PC-3 (cell line): ENCODE data around the gene TPP2. TPM values are rescaled to one million over a fixed set of nuclear protein-coding genes. Genes with fewer than 3 reads are reported as not detected.

Source experiments
- ATAC-seq: fragments of 200-7000 bp; cut with Tn5 transposase; 2 replicates; pipeline ENCODE4 v1.9.1; 2020; ENCODE audit warnings: mild to moderate bottlenecking, moderate library complexity
- BruUV-seq: library from RNA; stranded (reverse); fragments of 400-500 nt; replicated peaks from 2 replicates; lab custom pipeline; 2021; lab: Mats Ljungman, UMichigan
- CTCF ChIA-PET: fragments of 300-600 bp; sonication (Branson Sonifier 250); formaldehyde crosslinking; loops from one replicate; lab custom pipeline; 2022; ENCODE audit warnings: antibody characterized with exemption; lab: Charles Lee
- POLR2A ChIA-PET: fragments of 300-600 bp; sonication (Branson Sonifier 250); formaldehyde crosslinking; loops from one replicate; lab custom pipeline; 2022; ENCODE audit warnings: antibody characterized with exemption; ENCODE audit not compliant: unreplicated experiment; lab: Charles Lee
- DNase-seq: peaks from one replicate; pipeline ENCODE4 v3.0.0-alpha.2; 2015
- H2AFZ ChIP-seq: fragments of 300-600 bp; sonication (generic); 2 replicates; pipeline ENCODE4 v1.6.0; 2016; ENCODE audit warnings: antibody characterized with exemption, low read length
- H3F3A ChIP-seq: fragments of 300-600 bp; sonication (generic); one replicate; pipeline ENCODE4 v1.6.0; 2017; ENCODE audit warnings: antibody characterized with exemption, low read length, control low read depth, mild to moderate bottlenecking; ENCODE audit not compliant: unreplicated experiment
- H3K27ac ChIP-seq: fragments of 300-600 bp; sonication (generic); 2 replicates; pipeline ENCODE4 v1.5.1; 2016; ENCODE audit warnings: mild to moderate bottlenecking, low read length
- H3K27me3 ChIP-seq: fragments of 300-600 bp; sonication (generic); 2 replicates; pipeline ENCODE4 v1.6.1; 2016; ENCODE audit warnings: low read length, mixed read lengths
- H3K36me3 ChIP-seq: fragments of 300-600 bp; sonication (generic); 2 replicates; pipeline ENCODE4 v1.6.1; 2016; ENCODE audit warnings: low read depth, mixed run types, low read length, mixed read lengths
- H3K4me1 ChIP-seq: fragments of 300-600 bp; sonication (generic); 2 replicates; pipeline ENCODE4 v1.5.1; 2016; ENCODE audit warnings: low read length; ENCODE audit not compliant: insufficient read depth
- H3K4me2 ChIP-seq: fragments of 300-600 bp; sonication (generic); 2 replicates; pipeline ENCODE4 v1.6.0; 2016; ENCODE audit warnings: low read length
- H3K4me3 ChIP-seq: fragments of 300-600 bp; sonication (generic); 2 replicates; pipeline ENCODE4 v1.5.1; 2016; ENCODE audit warnings: mild to moderate bottlenecking, low read length, mixed read lengths
- H3K79me2 ChIP-seq: fragments of 300-600 bp; sonication (generic); 2 replicates; pipeline ENCODE4 v1.6.1; 2017; ENCODE audit warnings: low read length, mixed read lengths
- H3K9ac ChIP-seq: fragments of 300-600 bp; sonication (generic); 2 replicates; pipeline ENCODE4 v1.6.0; 2016; ENCODE audit warnings: mild to moderate bottlenecking, low read length
- H3K9me2 ChIP-seq: fragments of 300-600 bp; sonication (generic); replicated peaks from 2 replicates; pipeline ENCODE4 v1.6.1; 2016; ENCODE audit warnings: mixed run types, low read length, mixed read lengths
- H3K9me3 ChIP-seq: fragments of 300-600 bp; sonication (generic); 2 replicates; pipeline ENCODE4 v1.6.1; 2016; ENCODE audit warnings: low read length, mixed read lengths
- H4K20me1 ChIP-seq: fragments of 300-600 bp; sonication (generic); 2 replicates; pipeline ENCODE4 v1.6.1; 2016; ENCODE audit warnings: low read length, mixed read lengths
- CTCF ChIP-seq: fragments of 300-600 bp; sonication (generic); conservative IDR thresholded peaks from 2 replicates; pipeline ENCODE4 v1.5.1; 2017; ENCODE audit warnings: antibody characterized with exemption, low read depth, mild to moderate bottlenecking, low read length
- EZH2 ChIP-seq: fragments of 300-600 bp; sonication (generic); IDR thresholded peaks from one replicate; pipeline ENCODE4 v1.6.1; 2017; ENCODE audit warnings: antibody characterized with exemption, mild to moderate bottlenecking, low read length; ENCODE audit not compliant: unreplicated experiment
- EZH2phosphoT487 ChIP-seq: fragments of 300-600 bp; sonication (generic); IDR thresholded peaks from 2 replicates; pipeline ENCODE4 v1.6.1; 2018; ENCODE audit warnings: mild to moderate bottlenecking, antibody characterized with exemption, low read length, borderline replicate concordance
- intact Hi-C: fragments of 100-400 bp; cut with micrococcal nuclease; formaldehyde crosslinking; loops from 2 replicates; pipeline ENCODE4 v1.9.0; 2023
- total RNA-seq: library from RNA; depleted of rRNA; stranded (reverse); fragments of >200 nt; gene quantifications from 2 replicates; pipeline ENCODE4 v1.2.3, GENCODE V29; 2014

Gene TPP2
- total RNA-seq, 1 experiment from 2014 or later, result 30.4 TPM

DNA sequence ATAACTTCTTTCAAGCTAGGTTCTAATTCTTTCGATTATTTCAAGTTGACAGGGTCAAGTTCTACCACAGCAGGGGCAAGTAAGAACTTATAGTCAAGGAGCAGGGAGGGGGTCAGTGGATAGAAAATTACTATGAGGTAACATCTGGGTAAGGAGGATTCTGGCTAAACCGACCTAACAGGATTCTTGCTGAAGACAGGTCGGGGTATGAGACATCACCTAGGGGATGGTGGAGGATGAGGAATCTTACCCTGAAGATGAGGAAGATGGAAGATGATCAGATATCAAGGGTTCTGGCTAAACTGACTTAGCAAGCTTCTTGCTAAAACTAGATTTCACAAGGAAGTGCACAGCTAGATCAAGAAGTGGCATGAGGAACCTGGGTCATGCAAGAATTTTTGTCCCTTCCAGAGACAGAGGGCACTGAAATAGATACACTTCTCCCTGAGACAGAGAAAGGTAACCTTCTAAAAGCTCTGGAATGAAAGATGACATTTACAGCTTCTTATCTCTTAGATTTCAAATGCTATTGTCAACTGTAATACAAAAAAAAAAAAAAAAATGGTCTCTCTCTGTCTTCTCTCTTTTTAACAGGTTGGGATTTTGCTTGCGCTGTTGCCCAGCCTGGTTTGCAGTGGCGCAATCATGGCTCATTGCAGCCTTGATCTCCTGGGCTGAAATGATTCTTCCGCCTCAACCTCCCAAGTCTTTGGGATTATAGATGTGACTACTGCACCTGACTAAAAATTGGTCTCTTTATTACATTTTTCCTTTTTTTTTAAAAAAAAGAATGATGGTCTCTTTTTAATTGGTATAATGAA is 107.7 kb downstream of the TPP2 start:
- ATAC-seq, result no peak
- DNase-seq, result peak; percentile 51
- H3K9me2 ChIP-seq, result no peaks in the 10 kb centered on the region
- H3K9me3 ChIP-seq, result no peaks in the 10 kb centered on the region
- no peaks in the 10 kb centered on the region for H4K20me1 ChIP-seq
- TF ChIP-seq EZH2phosphoT487, result no peak
- no peak for TF ChIP-seq EZH2
- TF ChIP-seq CTCF, result no peak
- H3K4me3 ChIP-seq, result no peak overlapping the region
- H3K4me2 ChIP-seq, result peak overlapping the region; percentile 39
- no TSS peak for BruUV-seq
- no peaks in the 10 kb centered on the region for H3F3A ChIP-seq
- H3K4me1 ChIP-seq, result peaks cover 44% of the 10 kb centered on the region
- no peak overlapping the region for H2AFZ ChIP-seq
- CTCF ChIA-PET, result no interaction called here
- no peaks in the 10 kb centered on the region for H3K36me3 ChIP-seq
- H3K9ac ChIP-seq, result no peak overlapping the region
- intact Hi-C loops, result loop anchor here (1.0 to 5.0 kb wide), 3 partner anchors 52 to 143 kb away; partner anchors contain the start of gene TPP2
- no peak overlapping the region for H3K27ac ChIP-seq
- POLR2A ChIA-PET, result interaction anchor here (0.7 kb wide), 2 partner anchors 30 to 1308 kb away, joined by 7 read pairs; no protein-coding TSS in a partner anchor
- H3K79me2 ChIP-seq, result no peaks in the 10 kb centered on the region
- no peaks in the 10 kb centered on the region for H3K27me3 ChIP-seq

- peak overlapping the region; percentile 58 for H3K4me2 ChIP-seq
- H2AFZ ChIP-seq, result no peak overlapping the region
- no peak overlapping the region for H3K27ac ChIP-seq
- H3K27me3 ChIP-seq, result no peaks in the 10 kb centered on the region
- no peak for TF ChIP-seq EZH2
- no peak for TF ChIP-seq EZH2phosphoT487
- TF ChIP-seq CTCF, result no peak
- H3K9me2 ChIP-seq, result no peaks in the 10 kb centered on the region
- no peaks in the 10 kb centered on the region for H3F3A ChIP-seq
- H3K9ac ChIP-seq, result no peak overlapping the region
- intact Hi-C loops, result loop anchor here (5.0 kb wide), 2 partner anchors 55 to 110 kb away; partner anchors contain the start of gene TPP2
- ChIA-PET CTCF (no interaction called here), POLR2A (no interaction called here)
- peaks cover 44% of the 10 kb centered on the region for H3K4me1 ChIP-seq
- H3K4me3 ChIP-seq, result no peak overlapping the region
- no peaks in the 10 kb centered on the region for H4K20me1 ChIP-seq
- ATAC-seq, result peak; percentile 76
- H3K36me3 ChIP-seq, result no peaks in the 10 kb centered on the region
- no peaks in the 10 kb centered on the region for H3K79me2 ChIP-seq
- no TSS peak for BruUV-seq
- peak; percentile 84 for DNase-seq
- no peaks in the 10 kb centered on the region for H3K9me3 ChIP-seq
Measured at GRCh38 chr13:102707467-102707866, 110.7 kb downstream of the TPP2 start.

- H3K4me3 ChIP-seq, result no peak overlapping the region
- ATAC-seq (no peak), DNase-seq (no peak)
- H3K27ac ChIP-seq, result no peak overlapping the region
- H3K27me3 ChIP-seq, result no peaks in the 10 kb centered on the region
- TF ChIP-seq EZH2phosphoT487 (no peak), EZH2 (no peak), CTCF (no peak)
- CTCF ChIA-PET, result interaction anchor here (0.8 kb wide), 1 partner anchor 17 kb away, joined by 3 read pairs; no protein-coding TSS in a partner anchor
- no peaks in the 10 kb centered on the region for H4K20me1 ChIP-seq
- intact Hi-C loops, result loop anchor here (5.0 kb wide), 2 partner anchors 56 to 111 kb away; partner anchors contain the start of gene TPP2
- H2AFZ ChIP-seq, result no peak overlapping the region
- H3K4me1 ChIP-seq, result peaks cover 43% of the 10 kb centered on the region
- H3K9me2 ChIP-seq, result no peaks in the 10 kb centered on the region
- no peaks in the 10 kb centered on the region for H3K79me2 ChIP-seq
- H3K36me3 ChIP-seq, result no peaks in the 10 kb centered on the region
- POLR2A ChIA-PET, result no interaction called here
- H3K9ac ChIP-seq, result no peak overlapping the region
- BruUV-seq, result no TSS peak
- no peaks in the 10 kb centered on the region for H3F3A ChIP-seq
- no peaks in the 10 kb centered on the region for H3K9me3 ChIP-seq
- no peak overlapping the region for H3K4me2 ChIP-seq
Measured at GRCh38 chr13:102708211-102708610, 111.4 kb downstream of the TPP2 start.
